C4-2B (cell line): ENCODE data around the gene ATL3.
"Not testable (repeated sequence)": the region's sequence is repeated elsewhere in the genome, so short reads cannot be mapped to it uniquely, and the experiment has no call there.

ENCODE experiments used
- ZFX ChIP-seq: fragments of 450-650 bp; IDR thresholded peaks from 2 replicates; pipeline ENCODE4 v1.6.1; 2017
- TF ChIP-seq, protein P1 (sequence below): fragments of 450-650 bp; conservative IDR thresholded peaks from 2 replicates; pipeline ENCODE4 v1.5.1; 2017; ENCODE audit warnings: mild to moderate bottlenecking

- TF ChIP-seq, protein P1, sequence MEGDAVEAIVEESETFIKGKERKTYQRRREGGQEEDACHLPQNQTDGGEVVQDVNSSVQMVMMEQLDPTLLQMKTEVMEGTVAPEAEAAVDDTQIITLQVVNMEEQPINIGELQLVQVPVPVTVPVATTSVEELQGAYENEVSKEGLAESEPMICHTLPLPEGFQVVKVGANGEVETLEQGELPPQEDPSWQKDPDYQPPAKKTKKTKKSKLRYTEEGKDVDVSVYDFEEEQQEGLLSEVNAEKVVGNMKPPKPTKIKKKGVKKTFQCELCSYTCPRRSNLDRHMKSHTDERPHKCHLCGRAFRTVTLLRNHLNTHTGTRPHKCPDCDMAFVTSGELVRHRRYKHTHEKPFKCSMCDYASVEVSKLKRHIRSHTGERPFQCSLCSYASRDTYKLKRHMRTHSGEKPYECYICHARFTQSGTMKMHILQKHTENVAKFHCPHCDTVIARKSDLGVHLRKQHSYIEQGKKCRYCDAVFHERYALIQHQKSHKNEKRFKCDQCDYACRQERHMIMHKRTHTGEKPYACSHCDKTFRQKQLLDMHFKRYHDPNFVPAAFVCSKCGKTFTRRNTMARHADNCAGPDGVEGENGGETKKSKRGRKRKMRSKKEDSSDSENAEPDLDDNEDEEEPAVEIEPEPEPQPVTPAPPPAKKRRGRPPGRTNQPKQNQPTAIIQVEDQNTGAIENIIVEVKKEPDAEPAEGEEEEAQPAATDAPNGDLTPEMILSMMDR = not testable (repeated sequence)
- not testable (repeated sequence) for TF ChIP-seq ZFX
Measured at GRCh38 chr11:63617686-63618085, 53.5 kb downstream of the ATL3 start.
